Stimulated activated CD8-positive, alpha-beta memory T cell treated with anti-CD3 and anti-CD28 coated beads, Interleukin-4, amount 100 ng/mL, for 48 hours (primary cell): ENCODE results near the gene SCN1A.
"Not testable (repeated sequence)": the region's sequence is repeated elsewhere in the genome, so short reads cannot be mapped to it uniquely, and the experiment has no call there.

Experiments
- DNase-seq: peaks from one replicate; pipeline ENCODE4 v3.0.0-alpha.2; 2020

Gene SCN1A

GRCh38 chr2:166135152-166135848 is 7.5 kb upstream of the SCN1A start:
- no peak for DNase-seq

GRCh38 chr2:166134252-166135151 is 6.7 kb upstream of the SCN1A start:
- DNase-seq, result no peak

GRCh38 chr2:166133653-166134052 is 5.8 kb upstream of the SCN1A start:
- no peak for DNase-seq

- no peak for DNase-seq
These were observed 311 bp upstream of the SCN1A start for GRCh38 chr2:166128156-166128505.

- DNase-seq, result no peak
These were observed 1.7 kb downstream of the SCN1A start for GRCh38 chr2:166126007-166126639.

GRCh38 chr2:166125557-166125956 is 2.3 kb downstream of the SCN1A start:
- DNase-seq, result no peak

GRCh38 chr2:166118180-166118579 is 9.6 kb downstream of the SCN1A start:
- no peak for DNase-seq

GRCh38 chr2:166117491-166117890 is 10.3 kb downstream of the SCN1A start:
- no peak for DNase-seq

GRCh38 chr2:166115589-166115988 is 12.2 kb downstream of the SCN1A start:
- no peak for DNase-seq

- DNase-seq, result no peak
These were observed 15.6 kb downstream of the SCN1A start for GRCh38 chr2:166112193-166112605.

GRCh38 chr2:166106431-166107015 is 21.3 kb downstream of the SCN1A start:
- DNase-seq, result no peak

GRCh38 chr2:166104773-166105172 is 23.0 kb downstream of the SCN1A start:
- no peak for DNase-seq

GRCh38 chr2:166104084-166104483 is 23.7 kb downstream of the SCN1A start:
- no peak for DNase-seq

GRCh38 chr2:166103277-166103676 is 24.5 kb downstream of the SCN1A start:
- not testable (repeated sequence) for DNase-seq

GRCh38 chr2:166094325-166094724 is 33.5 kb downstream of the SCN1A start:
- DNase-seq, result no peak

- no peak for DNase-seq
These were observed 34.9 kb downstream of the SCN1A start for GRCh38 chr2:166092889-166093288.

- DNase-seq, result no peak
These were observed 36.4 kb downstream of the SCN1A start for GRCh38 chr2:166091439-166091838.

GRCh38 chr2:166090908-166091307 is 36.9 kb downstream of the SCN1A start:
- no peak for DNase-seq

GRCh38 chr2:166090346-166090745 is 37.5 kb downstream of the SCN1A start:
- DNase-seq, result no peak

GRCh38 chr2:166088634-166089033 is 39.2 kb downstream of the SCN1A start:
- DNase-seq, result no peak

GRCh38 chr2:166084301-166084700 is 43.5 kb downstream of the SCN1A start:
- DNase-seq, result no peak

GRCh38 chr2:166082736-166083135 is 45.1 kb downstream of the SCN1A start:
- no peak for DNase-seq

- DNase-seq, result no peak
These were observed 46.0 kb downstream of the SCN1A start for GRCh38 chr2:166081852-166082251.
